ENCODE results near the gene GAL. TPM values are rescaled to one million over a fixed set of nuclear protein-coding genes. Genes with fewer than 3 reads are reported as not detected.

The GAL gene
- total RNA-seq, 2 donors from 2014 or later, result 0.66 to 1.6 TPM

DNA sequence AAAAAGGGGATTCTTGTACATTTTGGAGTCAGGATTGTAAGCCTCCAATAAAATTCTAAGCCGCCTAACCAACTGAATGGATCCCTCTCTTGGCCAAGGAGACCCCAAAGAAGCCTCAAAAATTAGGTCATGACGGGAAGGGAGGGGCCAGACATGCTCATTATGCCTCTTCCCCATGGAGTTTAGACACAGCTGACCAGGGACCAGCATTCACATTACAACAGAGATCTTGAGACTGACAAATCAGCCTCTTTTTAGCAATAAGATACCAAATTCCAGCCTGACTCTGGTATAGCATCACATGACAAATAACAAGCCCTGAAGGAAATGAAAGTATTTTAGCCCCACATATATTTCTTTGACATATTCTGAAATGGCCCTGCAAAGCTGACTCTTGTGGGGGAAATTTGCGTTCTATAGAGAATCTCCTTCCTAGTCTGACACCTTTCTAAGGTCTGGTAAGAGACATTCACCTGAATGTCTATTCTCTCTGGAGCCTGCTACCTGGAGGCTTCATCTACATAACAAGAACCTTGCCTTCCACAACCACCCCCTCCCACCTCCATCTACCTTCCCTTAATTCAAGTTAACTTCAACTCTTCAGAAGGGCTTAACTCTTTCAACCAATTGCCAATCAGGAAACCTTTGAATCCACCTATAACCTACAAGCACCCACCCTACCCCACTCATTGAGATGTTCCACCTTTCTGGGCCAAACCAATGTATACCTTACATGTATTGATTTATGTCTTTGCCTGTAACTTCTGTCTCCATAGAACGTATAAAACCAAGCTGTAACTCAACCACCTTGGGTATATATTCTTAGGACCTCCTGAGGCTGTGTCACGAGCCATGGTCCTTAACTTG lies 10.3 kb downstream of the GAL start:
- no peak for ATAC-seq (replicated peaks)
- Mint-ChIP-seq H3K4me1 (peaks cover 6% of the 10 kb centered on the region), H3K4me3 (no peak overlapping the region), H3K27me3 (peaks cover 12% of the 10 kb centered on the region), H3K36me3 (ENCODE audit: low read depth) (no peaks in the 10 kb centered on the region), H3K9me3 (peaks cover 8% of the 10 kb centered on the region), H3K27ac (no peak overlapping the region)

DNA sequence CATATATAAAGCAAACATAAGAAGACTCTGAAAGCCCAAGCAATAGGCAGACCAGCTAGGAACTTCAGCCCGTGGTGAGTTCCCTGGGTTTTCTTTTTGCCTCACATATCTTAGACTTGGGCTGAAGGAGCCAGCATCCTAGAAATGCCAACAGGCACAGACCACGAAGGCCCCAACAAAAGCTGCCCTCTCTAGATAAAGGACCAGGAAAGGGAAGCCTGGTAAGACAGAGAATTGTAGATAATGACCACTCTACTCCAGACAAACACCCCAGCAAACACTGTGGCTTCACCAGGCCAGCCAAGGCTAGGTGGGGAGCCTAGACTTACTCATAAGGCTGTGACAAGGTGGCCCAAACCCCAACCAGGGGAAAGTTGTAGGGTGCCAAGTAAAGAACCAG lies 11.2 kb downstream of the GAL start:
- Mint-ChIP-seq H3K27ac (no peak overlapping the region), H3K4me3 (no peak overlapping the region), H3K36me3 (ENCODE audit: low read depth) (no peaks in the 10 kb centered on the region), H3K9me3 (peaks cover 8% of the 10 kb centered on the region), H3K4me1 (peaks cover 6% of the 10 kb centered on the region), H3K27me3 (peaks cover 12% of the 10 kb centered on the region)
- no peak for ATAC-seq (replicated peaks)

DNA sequence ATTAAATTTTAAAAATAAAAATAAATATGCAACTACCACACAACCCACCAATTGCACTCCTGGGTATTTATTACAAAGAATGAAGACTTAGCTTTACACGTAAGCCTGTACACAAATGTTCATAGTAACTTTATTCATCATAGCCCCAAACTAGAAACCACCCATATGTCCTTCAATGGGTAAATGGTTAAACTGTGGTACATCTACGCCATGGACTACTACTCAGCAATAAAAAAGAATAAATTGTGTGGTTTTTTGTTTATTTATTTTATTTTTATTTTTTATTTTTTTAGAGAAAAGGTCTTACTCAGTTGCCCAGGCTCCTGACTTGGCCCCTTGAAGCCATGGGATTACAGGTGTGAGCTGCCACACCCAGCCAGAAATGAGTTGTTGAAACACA lies 14.6 kb downstream of the GAL start:
- no peak overlapping the region for H3K4me3 Mint-ChIP-seq
- no peak overlapping the region for H3K27ac Mint-ChIP-seq
- H3K27me3 Mint-ChIP-seq, result peaks cover 15% of the 10 kb centered on the region
- no peaks in the 10 kb centered on the region for H3K36me3 Mint-ChIP-seq (ENCODE audit: low read depth)
- H3K4me1 Mint-ChIP-seq, result no peaks in the 10 kb centered on the region
- peaks cover 8% of the 10 kb centered on the region for H3K9me3 Mint-ChIP-seq
- no peak for ATAC-seq (replicated peaks)

DNA sequence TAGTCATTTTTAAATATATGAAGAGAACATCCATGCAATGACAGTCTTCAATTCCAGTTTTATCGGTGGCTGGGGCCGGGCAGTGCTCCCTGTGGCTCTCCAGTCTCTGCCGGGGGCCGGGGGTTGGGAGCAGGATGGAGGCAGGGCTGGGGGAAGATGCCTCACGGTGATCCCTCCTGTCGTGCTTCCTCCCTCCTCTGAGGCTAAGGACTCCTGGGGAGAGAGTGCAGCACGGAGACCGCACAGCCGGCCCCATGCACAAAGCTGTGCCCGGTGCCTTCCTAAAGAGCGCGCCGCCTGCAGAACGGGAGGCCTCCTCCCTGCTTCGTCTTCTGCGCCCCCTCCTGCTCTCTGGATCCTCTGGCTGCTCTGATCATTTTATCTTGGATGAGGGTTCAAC lies 20.5 kb downstream of the GAL start:
- no peak for ATAC-seq (replicated peaks)
- Mint-ChIP-seq H3K4me3 (no peak overlapping the region), H3K36me3 (ENCODE audit: low read depth) (no peaks in the 10 kb centered on the region), H3K27ac (no peak overlapping the region), H3K9me3 (no peaks in the 10 kb centered on the region), H3K4me1 (no peaks in the 10 kb centered on the region), H3K27me3 (peaks cover 3% of the 10 kb centered on the region)

DNA sequence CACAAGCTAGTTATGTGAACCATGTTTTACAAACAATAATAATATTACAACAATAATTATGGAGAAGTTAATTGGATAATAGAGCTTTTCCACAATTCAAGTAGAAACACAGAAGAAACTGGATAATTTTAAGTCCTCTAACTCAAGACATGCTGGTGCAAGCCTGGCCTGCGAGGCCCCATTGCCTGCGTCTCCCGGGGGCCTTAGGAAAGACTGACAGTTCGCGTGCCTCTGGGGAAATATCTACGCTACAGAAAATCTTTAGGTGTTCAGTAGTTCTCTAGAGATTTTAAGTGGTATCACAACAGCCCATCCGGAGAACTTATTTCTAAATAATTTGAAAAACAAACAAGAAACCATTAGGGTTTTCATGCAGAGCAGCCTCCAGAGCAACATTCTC lies 23.2 kb downstream of the GAL start:
- H3K9me3 Mint-ChIP-seq, result no peaks in the 10 kb centered on the region
- no peaks in the 10 kb centered on the region for H3K4me1 Mint-ChIP-seq
- H3K27ac Mint-ChIP-seq, result no peak overlapping the region
- no peak overlapping the region for H3K4me3 Mint-ChIP-seq
- no peak for ATAC-seq (replicated peaks)
- no peaks in the 10 kb centered on the region for H3K27me3 Mint-ChIP-seq
- H3K36me3 Mint-ChIP-seq (ENCODE audit: low read depth), result no peaks in the 10 kb centered on the region

DNA sequence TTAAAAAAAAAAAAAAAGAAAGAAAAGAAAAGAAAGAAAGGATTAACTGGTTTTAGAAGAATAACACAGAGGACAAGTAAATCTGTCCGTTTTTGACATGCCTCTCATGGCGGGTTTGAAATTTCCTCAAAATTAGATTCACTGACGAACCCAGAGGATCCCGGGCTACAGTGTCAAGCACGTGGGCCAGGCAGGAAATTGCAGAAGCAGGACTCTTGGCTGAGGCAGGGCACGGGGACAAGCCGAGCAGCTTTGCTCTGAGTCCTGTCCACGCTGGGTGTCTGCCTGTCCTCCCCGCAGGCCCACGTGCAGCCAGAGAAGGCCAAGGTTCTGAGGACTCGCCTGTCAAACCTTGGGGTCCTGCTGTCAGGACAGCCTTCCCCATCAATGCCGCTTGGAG lies 24.7 kb downstream of the GAL start:
- Mint-ChIP-seq H3K27me3 (no peaks in the 10 kb centered on the region), H3K36me3 (ENCODE audit: low read depth) (no peaks in the 10 kb centered on the region), H3K9me3 (no peaks in the 10 kb centered on the region), H3K27ac (no peak overlapping the region), H3K4me3 (no peak overlapping the region), H3K4me1 (no peaks in the 10 kb centered on the region)
- ATAC-seq (replicated peaks), result no peak

DNA sequence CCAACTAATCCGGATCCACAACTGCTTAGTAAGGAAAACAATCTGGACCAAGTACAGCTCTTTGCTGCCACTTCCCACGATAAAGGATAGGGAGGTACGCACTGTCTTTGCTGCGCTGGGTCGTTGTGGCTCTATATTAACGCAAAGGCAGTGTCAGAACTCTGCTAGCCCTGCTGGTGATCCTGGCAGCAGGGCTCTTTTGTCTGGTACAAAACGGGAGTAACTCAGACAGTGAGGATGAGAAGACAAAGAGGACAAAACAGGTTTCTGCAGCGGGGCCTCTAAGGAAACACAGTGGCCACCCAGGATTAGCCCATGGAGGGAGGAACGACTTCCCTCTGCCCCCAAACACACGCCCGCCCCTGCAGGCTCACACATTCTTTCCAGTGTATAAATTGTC lies 26.1 kb downstream of the GAL start:
- no peaks in the 10 kb centered on the region for H3K27me3 Mint-ChIP-seq
- H3K4me3 Mint-ChIP-seq, result no peak overlapping the region
- H3K9me3 Mint-ChIP-seq, result no peaks in the 10 kb centered on the region

DNA sequence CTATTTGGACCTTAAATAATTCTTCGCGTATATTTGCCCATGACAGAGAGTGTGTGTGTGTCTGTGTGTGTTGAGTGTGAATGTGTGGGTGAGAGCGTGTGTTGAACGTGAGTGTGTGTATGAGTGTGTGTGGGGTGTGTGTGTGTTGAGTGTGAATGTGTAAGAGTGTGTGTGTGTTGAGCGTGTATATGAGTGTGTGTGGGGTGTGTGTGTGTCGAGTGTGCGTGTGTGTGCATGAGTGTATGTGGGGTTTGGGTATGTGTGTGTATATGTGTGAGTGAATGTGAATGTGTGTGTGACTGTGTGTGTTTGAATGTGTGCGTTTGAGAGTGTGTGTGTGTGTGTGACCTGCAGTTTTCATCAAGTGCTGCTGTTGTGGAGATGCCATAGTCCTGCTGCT lies 26.8 kb downstream of the GAL start:
- no peaks in the 10 kb centered on the region for H3K36me3 Mint-ChIP-seq (ENCODE audit: low read depth)
- no peak overlapping the region for H3K4me3 Mint-ChIP-seq
- no peak for ATAC-seq (replicated peaks)
- H3K9me3 Mint-ChIP-seq, result no peaks in the 10 kb centered on the region
- no peak overlapping the region for H3K27ac Mint-ChIP-seq
- H3K4me1 Mint-ChIP-seq, result no peaks in the 10 kb centered on the region
- no peaks in the 10 kb centered on the region for H3K27me3 Mint-ChIP-seq

More for the DNA sequence above, 26.1 kb downstream of the GAL start:
- no peaks in the 10 kb centered on the region for H3K36me3 Mint-ChIP-seq (ENCODE audit: low read depth)
- no peaks in the 10 kb centered on the region for H3K4me1 Mint-ChIP-seq
- ATAC-seq (replicated peaks), result no peak
- no peak overlapping the region for H3K27ac Mint-ChIP-seq

DNA sequence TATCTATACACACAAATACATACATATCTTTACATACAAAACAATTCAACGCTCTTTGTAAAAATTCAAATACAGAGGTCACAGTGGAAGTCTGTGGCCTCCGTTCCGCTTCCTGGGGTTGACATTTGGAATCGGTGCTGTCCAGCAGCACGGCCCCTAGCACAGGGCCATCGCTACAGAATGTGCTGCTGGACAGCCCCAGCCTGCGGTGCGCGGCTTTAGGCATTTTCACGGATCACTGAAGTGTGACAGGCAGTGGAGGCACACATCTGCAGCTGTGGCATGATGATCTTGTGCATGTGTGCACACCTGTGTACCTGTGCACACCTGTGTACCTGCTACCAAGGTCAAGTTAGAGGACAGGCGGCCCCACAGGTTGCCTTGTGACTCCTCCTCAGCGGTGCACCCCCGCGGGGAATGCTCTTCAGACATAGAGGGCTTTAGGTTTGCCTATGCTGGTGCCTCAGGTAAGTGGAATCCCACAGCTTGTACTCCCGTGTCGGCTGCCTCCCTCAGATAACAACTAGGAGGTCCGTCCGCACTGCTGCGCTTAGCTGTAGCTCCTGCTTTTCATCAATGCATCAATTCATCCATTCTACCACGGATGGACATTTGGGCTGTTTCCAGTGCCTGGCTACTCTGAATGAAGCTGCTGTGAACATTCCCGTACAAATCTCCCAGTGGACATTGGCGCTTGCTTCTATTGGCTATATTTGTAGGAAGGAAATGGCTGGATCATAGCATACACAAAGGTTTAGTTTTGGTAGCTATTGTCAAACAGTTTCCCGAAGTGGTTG lies 29.9 kb downstream of the GAL start:
- peaks cover 4% of the 10 kb centered on the region for H3K36me3 Mint-ChIP-seq (ENCODE audit: low read depth)
- ATAC-seq (replicated peaks), result no peak
- H3K27ac Mint-ChIP-seq, result no peak overlapping the region
- no peaks in the 10 kb centered on the region for H3K9me3 Mint-ChIP-seq
- no peaks in the 10 kb centered on the region for H3K27me3 Mint-ChIP-seq
- H3K4me1 Mint-ChIP-seq, result no peaks in the 10 kb centered on the region
- no peak overlapping the region for H3K4me3 Mint-ChIP-seq

DNA sequence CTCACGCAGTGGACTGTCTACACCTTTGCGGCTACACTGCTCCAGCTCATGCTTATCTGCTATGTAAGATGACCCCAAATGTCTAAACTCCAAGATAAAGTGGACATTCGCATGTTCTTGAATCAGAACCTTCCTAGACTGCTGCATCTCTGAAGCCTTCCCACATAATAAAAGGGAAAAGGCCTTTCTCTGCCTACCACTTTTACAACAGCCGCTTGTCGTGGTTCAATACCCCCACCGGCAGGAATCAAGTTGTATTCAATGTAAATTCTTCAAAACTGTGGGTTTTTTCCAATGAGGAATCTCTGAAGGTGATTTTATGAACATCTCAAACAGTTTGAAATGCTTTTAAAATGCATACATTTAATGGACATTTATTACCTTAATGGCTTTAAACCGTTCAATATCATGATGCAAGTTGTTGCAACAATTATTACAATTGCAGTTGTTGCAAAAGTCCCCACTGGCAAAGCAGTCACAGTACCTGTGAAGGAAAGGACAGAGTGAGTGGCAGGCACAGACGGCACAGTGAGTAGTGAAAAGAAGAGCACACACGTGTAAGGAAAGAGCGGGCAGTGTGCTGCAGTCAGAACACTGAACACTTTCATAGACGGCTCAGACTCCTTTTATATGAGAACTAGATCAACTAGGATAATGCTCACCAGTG lies 31.2 kb downstream of the GAL start:
- Mint-ChIP-seq H3K4me3 (no peak overlapping the region), H3K27me3 (no peaks in the 10 kb centered on the region), H3K36me3 (ENCODE audit: low read depth) (peaks cover 7% of the 10 kb centered on the region), H3K4me1 (no peaks in the 10 kb centered on the region), H3K27ac (no peak overlapping the region), H3K9me3 (peaks cover 4% of the 10 kb centered on the region)
- ATAC-seq (replicated peaks), result no peak

DNA sequence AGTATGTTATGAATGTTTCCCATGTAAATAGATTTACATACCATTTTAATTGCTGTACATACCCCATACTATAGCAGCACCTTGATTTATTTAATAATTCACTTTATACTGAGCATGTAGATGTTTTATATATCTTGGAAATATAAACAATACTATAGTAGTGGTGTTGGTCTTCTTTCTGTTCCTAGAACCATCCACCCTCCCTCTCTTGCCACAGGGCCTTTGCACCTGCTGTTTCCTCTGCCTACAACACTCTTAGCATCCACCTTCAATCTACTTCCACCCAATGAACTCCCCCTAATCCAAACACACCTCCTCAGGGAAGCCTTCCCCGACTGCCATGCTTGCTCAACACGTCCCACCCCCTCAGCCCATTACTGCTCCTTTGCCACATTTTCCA lies 36.7 kb downstream of the GAL start:
- Mint-ChIP-seq H3K4me1 (no peaks in the 10 kb centered on the region), H3K36me3 (ENCODE audit: low read depth) (peaks cover 7% of the 10 kb centered on the region), H3K27ac (no peak overlapping the region), H3K4me3 (no peak overlapping the region), H3K27me3 (no peaks in the 10 kb centered on the region), H3K9me3 (peaks cover 4% of the 10 kb centered on the region)
- ATAC-seq (replicated peaks), result no peak

DNA sequence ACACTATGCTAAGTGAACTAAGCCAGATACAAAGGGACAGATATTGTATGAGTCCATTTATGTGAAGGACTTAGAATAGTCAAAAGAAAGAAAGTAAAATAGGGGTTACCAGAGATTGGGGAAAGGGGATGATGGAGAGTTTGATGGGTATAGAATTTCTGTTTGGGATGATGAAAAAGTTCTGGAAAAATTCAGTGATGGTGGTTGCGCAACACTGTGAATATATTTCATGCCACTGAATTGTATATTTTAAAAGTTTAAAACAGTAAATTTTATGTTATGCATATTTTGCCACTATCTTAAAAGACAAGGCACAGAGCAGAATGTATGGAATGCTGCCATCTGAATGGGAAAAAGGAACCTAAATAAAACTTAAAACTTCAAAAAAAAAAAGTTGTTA lies 37.8 kb downstream of the GAL start:
- no peak for ATAC-seq (replicated peaks)
- peaks cover 7% of the 10 kb centered on the region for H3K36me3 Mint-ChIP-seq (ENCODE audit: low read depth)
- H3K27me3 Mint-ChIP-seq, result no peaks in the 10 kb centered on the region
- H3K4me1 Mint-ChIP-seq, result no peaks in the 10 kb centered on the region
- H3K9me3 Mint-ChIP-seq, result peaks cover 4% of the 10 kb centered on the region
- H3K4me3 Mint-ChIP-seq, result no peak overlapping the region
- no peak overlapping the region for H3K27ac Mint-ChIP-seq

DNA sequence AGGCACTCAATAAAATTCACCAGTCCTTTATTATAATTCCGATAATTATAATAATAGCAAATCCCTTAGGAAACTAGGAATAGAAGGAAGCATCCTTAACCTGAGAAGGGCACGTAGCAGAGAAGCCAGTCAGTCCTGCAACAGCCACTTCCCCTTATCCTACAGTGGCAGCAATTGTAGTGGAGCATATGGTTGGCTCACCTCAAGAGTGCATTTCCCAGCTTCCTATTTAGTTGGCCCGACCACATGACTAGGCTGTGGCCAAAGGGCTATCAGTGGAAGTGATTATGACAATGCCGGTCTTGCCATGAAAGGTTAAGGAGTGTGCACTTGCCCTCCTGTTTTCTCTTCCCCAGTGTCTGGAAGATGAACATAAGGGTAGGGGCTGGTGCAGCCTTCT lies 39.9 kb downstream of the GAL start:
- H3K27ac Mint-ChIP-seq, result no peak overlapping the region
- no peaks in the 10 kb centered on the region for H3K4me1 Mint-ChIP-seq
- H3K27me3 Mint-ChIP-seq, result no peaks in the 10 kb centered on the region
- no peak for ATAC-seq (replicated peaks)
- H3K9me3 Mint-ChIP-seq, result peaks cover 4% of the 10 kb centered on the region
- H3K4me3 Mint-ChIP-seq, result no peak overlapping the region
- peaks cover 2% of the 10 kb centered on the region for H3K36me3 Mint-ChIP-seq (ENCODE audit: low read depth)

DNA sequence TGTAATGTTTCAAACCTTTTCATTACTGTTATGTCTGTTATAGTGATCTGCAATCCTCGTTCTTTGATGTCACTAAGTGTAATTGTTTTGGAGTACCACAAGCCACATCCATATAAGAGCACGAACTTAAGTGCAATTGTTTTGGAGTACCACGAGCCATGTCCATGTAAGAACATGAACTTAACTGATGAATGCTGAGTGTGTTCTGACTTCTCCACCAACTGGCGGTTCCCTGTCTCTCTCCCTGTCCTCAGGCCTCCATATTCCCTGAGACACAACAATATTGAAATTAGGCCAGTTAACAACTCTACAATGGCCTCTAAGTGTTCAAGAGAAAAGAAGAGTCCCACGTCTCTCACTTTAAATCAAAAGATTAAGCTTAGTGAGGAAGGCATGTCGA lies 43.4 kb downstream of the GAL start:
- ATAC-seq (replicated peaks), result no peak
- Mint-ChIP-seq H3K27me3 (no peaks in the 10 kb centered on the region), H3K9me3 (no peaks in the 10 kb centered on the region), H3K36me3 (ENCODE audit: low read depth) (no peaks in the 10 kb centered on the region), H3K4me3 (no peak overlapping the region), H3K27ac (no peak overlapping the region), H3K4me1 (no peaks in the 10 kb centered on the region)

DNA sequence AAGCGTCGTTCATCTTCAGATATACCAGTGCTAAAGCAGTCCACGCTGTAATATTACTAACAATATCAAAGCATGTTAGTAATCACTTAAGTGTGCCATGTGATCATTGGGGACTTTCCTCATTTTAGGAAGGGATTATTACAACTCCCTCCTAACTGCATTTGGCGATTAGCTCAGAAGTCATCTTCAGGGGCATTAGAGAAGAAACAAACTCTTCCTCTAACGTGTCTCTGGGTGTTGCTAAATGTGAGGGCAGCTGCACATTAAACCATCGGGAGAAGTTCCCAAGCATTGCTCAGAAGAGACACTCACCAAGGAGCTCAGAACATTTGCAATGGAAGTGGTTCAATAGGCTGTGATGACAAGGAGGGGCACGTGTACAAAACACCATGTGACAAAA lies 49.8 kb downstream of the GAL start:
- ATAC-seq (replicated peaks), result no peak
- Mint-ChIP-seq H3K4me1 (no peaks in the 10 kb centered on the region), H3K4me3 (no peak overlapping the region), H3K36me3 (ENCODE audit: low read depth) (no peaks in the 10 kb centered on the region), H3K27ac (no peak overlapping the region), H3K9me3 (no peaks in the 10 kb centered on the region), H3K27me3 (no peaks in the 10 kb centered on the region)
